Natural killer cell treated with Interleukin-12 subunit alpha and Interleukin-12 subunit beta and Interleukin-15 and Interleukin-18, amount 100 ng/mL, for 72 hours (primary cell): ENCODE results near the gene GPX2. TPM values are rescaled to one million over a fixed set of nuclear protein-coding genes. Genes with fewer than 3 reads are reported as not detected.

Source experiments
- ATAC-seq, 2 donors: fragments of 150-1000 bp; cut with Tn5 transposase in 1 of 2; sonication (Bioruptor Pico), chemical (Tn5 transposase) in 1 of 2; 2 replicates each; pipeline ENCODE4 v1.10.0; 2021
- DNase-seq: peaks from one replicate; pipeline ENCODE4 v3.0.0; 2022; ENCODE audit warnings: low spot score
- H3K27ac Mint-ChIP-seq, 2 donors: 1 replicate in 1 of 2; 2 replicates in 1 of 2; pipeline ENCODE4 v1.8.0; 2022; ENCODE audit warnings: mixed read lengths in 2 of 2, mild to moderate bottlenecking in 1 of 2, moderate library complexity in 1 of 2
- H3K27me3 Mint-ChIP-seq, 2 donors: 1 replicate in 1 of 2; 2 replicates in 1 of 2; pipeline ENCODE4 v1.8.0; 2022; ENCODE audit warnings: mixed read lengths in 2 of 2
- H3K36me3 Mint-ChIP-seq: one replicate; pipeline ENCODE4 v1.8.0; 2022; ENCODE audit warnings: mixed read lengths
- H3K4me1 Mint-ChIP-seq, 2 donors: 1 replicate in 1 of 2; 2 replicates in 1 of 2; pipeline ENCODE4 v1.8.0; 2022; ENCODE audit warnings: low read depth in 2 of 2, mixed read lengths in 2 of 2, mild to moderate bottlenecking in 1 of 2
- H3K4me3 Mint-ChIP-seq: one replicate; pipeline ENCODE4 v1.8.0; 2022; ENCODE audit warnings: mixed read lengths
- H3K9me3 Mint-ChIP-seq: 2 replicates; pipeline ENCODE4 v1.8.0; 2022; ENCODE audit warnings: mixed read lengths
- total RNA-seq, 2 donors: library from RNA; stranded (reverse); gene quantifications; one replicate each; pipeline ENCODE4 v1.2.3, GENCODE V29; 2022

The GPX2 gene
- total RNA-seq, 2 donors from 2014 or later: not detected

DNA sequence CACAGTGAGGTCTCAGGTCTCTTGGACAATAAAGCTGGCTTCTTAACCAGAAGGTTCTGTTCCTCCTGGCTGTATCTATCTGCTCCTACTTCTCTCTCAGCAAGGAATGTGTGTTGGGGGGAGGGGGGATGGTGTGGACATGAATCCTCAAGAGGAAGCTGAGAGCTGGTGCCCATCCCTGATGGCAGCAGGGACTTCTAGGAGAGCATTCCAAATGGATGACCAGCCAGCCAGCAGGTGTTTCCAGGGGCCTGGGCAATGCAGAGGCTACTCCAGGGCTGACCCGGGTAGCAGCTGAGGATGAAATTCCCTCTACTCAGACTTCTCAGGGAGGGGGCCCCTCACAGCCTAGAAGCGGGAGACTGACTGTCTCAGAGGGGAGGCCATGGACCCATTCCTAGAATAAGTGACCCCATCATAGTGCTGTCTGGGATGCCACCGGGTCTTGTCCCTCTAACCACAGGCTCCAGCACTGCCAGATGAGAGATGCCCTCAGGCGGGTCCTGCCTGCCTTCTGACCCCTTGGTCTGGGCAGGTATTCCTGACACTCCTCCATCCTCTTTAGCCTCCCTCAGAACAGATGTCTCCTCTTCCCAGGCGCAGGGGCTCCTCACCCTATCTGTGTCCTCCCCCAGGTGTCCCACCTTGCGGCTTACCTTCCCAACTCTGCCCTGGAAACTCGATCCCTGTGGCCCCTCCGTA lies 28.4 kb upstream of the GPX2 start:
- DNase-seq (no peak), ATAC-seq (no peak)
- no peak overlapping the region for H3K27ac Mint-ChIP-seq
- H3K36me3 Mint-ChIP-seq: no peaks in the 10 kb centered on the region
- peak overlapping the region; percentile 41 for H3K4me3 Mint-ChIP-seq
- H3K4me1 Mint-ChIP-seq: peaks cover 5% of the 10 kb centered on the region in 2 donors
- peaks cover 0 to 2% of the 10 kb centered on the region in 2 donors for H3K27me3 Mint-ChIP-seq
- H3K9me3 Mint-ChIP-seq: no peaks in the 10 kb centered on the region

DNA sequence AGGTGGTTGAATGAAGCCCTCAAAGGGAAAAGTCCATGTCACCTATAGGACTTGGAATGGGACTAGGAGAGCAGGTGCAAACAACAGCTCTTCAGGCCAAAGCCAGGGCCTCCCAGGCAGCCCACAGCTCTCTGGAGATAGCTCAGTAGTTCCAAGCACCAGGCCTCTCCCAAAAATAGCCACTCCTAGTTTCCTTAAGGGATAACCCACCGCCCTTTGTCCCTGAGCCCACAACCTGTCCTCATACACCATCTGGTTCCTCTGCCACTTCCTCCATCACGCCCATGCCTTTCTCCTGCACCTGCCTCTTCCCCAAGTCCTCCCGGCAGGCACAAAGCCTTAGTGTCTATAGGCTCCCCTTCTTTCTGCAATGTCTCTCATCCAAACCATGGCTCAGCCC lies 27.5 kb upstream of the GPX2 start:
- Mint-ChIP-seq H3K36me3 (no peaks in the 10 kb centered on the region), H3K4me1 (peaks cover 5% of the 10 kb centered on the region in 2 donors), H3K27me3 (peaks cover 0 to 2% of the 10 kb centered on the region in 2 donors), H3K4me3 (peak overlapping the region; percentile 8), H3K27ac (no peak overlapping the region), H3K9me3 (no peaks in the 10 kb centered on the region)
- DNase-seq (no peak), ATAC-seq (no peak)

DNA sequence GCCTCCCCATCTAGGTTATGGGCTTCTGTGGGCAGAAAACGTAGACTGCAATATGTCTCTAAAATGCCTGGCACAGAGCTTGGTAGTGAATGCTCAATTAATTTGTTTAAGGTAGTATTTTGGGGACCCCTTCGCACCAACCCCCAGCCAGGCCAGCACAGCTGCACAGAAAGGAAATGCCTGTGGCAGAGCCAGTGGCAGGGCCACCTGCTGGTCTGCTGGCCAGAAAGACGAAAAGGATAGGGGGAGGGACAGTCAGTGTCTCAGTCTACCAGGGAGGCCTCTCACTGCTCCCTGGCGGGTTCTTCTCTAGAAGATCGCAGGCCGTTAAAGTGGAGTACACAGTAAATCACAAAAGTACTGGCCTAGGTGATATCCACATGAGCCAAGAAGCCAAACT lies 26.1 kb upstream of the GPX2 start:
- Mint-ChIP-seq H3K4me3 (no peak overlapping the region), H3K36me3 (no peaks in the 10 kb centered on the region), H3K27me3 (no peaks in the 10 kb centered on the region), H3K4me1 (peaks cover 5 to 10% of the 10 kb centered on the region in 2 donors), H3K9me3 (no peaks in the 10 kb centered on the region), H3K27ac (no peak overlapping the region)
- ATAC-seq (no peak), DNase-seq (no peak)

DNA sequence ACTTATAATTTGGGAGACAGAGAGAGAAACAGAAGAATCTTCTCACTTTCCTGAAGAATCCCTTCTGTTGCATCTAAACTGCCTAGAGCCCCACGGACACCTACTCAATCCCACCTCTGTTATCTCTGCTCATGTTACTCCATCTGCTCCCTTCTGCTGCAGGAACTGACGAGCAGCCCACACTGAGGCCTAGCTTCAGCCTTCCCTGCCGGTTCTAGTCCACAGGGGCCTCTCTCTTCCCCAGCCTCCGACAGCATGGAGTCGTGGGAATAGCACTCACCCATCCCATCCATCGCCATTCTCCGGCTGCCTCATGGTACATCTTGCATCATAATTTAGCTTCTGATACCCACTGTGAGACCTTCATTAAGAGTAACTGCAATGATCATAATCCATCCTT lies 25.6 kb upstream of the GPX2 start:
- H3K4me1 Mint-ChIP-seq: peaks cover 5 to 10% of the 10 kb centered on the region in 2 donors

DNA sequence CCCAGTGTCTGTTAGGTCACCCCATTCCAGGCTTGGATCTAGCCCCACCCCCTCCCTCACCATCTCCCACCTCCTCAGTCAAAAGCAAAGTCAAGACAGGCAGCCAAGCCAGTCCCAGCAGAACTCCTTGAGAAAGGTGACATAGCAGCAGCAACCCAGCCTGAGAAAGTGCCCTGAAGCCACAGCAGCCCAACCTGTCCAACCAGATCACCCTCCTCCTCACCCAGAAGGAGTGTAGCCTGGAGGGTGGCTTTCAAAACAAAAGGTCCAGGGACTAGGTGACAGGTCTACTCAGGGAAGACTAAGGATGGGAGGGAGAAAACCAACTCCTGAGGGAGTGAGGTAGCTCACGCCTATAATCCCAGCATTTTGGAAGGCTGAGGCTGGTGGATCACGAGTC lies 24.4 kb upstream of the GPX2 start:
- ATAC-seq (no peak), DNase-seq (no peak)
- no peak overlapping the region for H3K27ac Mint-ChIP-seq
- no peaks in the 10 kb centered on the region for H3K36me3 Mint-ChIP-seq
- peaks cover 5 to 10% of the 10 kb centered on the region in 2 donors for H3K4me1 Mint-ChIP-seq
- no peaks in the 10 kb centered on the region for H3K27me3 Mint-ChIP-seq
- no peaks in the 10 kb centered on the region for H3K9me3 Mint-ChIP-seq
- H3K4me3 Mint-ChIP-seq: no peak overlapping the region

More for the DNA sequence above, 25.6 kb upstream of the GPX2 start:
- ATAC-seq (no peak), DNase-seq (no peak)
- H3K9me3 Mint-ChIP-seq: no peaks in the 10 kb centered on the region
- H3K4me3 Mint-ChIP-seq: no peak overlapping the region
- H3K36me3 Mint-ChIP-seq: no peaks in the 10 kb centered on the region
- H3K27me3 Mint-ChIP-seq: no peaks in the 10 kb centered on the region
- no peak overlapping the region for H3K27ac Mint-ChIP-seq

DNA sequence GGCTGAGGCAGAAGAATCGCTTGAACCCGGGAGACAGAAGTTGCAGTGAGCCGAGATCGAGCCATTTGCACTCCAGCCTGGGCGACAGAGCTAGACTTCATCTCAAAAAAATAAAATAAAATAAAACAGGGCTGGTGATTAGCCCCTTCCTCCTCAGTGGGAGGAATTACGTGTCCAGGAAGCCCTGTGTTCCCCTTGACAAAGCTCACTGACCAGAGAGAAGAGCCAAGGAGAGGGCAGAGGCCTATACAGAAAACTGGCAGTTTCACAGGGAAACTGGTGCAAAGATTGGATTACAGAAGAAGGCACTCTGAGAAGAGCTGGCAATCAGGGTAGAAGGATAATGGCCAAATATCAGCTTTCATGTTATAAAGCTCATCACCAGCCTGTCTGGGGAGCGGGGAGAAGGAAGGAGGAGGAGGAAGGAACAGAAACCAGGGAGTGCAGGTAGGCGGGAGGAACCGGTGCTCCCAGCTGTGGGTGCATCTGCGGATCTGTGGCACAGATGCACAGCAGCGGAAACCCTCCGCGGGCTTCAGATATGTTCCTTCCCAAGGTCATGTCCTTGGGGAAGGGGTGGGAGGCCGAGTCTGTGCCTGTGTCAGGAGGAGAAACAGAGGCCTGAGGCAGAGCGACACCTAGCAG lies 22.9 kb upstream of the GPX2 start:
- DNase-seq (no peak), ATAC-seq (no peak)
- H3K4me1 Mint-ChIP-seq: peaks cover 4 to 12% of the 10 kb centered on the region in 2 donors
- H3K36me3 Mint-ChIP-seq: no peaks in the 10 kb centered on the region
- H3K27ac Mint-ChIP-seq: no peak overlapping the region
- no peaks in the 10 kb centered on the region for H3K9me3 Mint-ChIP-seq
- H3K4me3 Mint-ChIP-seq: no peak overlapping the region
- H3K27me3 Mint-ChIP-seq: no peaks in the 10 kb centered on the region

DNA sequence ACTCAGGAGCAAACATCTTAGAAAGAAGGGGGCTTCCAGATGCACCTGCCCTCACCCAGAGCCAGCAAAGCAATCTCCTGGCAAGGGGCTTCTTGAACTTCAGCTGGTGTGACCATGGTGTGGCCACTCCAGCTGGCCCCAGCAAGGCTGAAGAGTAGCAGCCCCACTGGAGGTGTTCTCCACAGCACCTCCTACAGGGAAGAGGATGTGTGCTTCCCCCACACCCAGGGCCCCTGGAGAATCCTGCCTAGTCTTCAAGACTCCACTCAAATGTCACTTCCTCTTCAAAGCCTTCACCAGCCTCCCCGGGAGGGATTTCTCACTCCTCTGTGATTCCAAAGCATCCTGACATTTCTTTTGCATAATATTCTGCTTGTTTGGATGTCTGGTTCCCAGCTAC lies 21.1 kb upstream of the GPX2 start:
- Mint-ChIP-seq H3K9me3 (no peaks in the 10 kb centered on the region), H3K27ac (no peak overlapping the region), H3K4me3 (no peak overlapping the region), H3K27me3 (no peaks in the 10 kb centered on the region), H3K4me1 (peaks cover 5 to 14% of the 10 kb centered on the region in 2 donors), H3K36me3 (no peaks in the 10 kb centered on the region)
- DNase-seq (no peak), ATAC-seq (no peak)

DNA sequence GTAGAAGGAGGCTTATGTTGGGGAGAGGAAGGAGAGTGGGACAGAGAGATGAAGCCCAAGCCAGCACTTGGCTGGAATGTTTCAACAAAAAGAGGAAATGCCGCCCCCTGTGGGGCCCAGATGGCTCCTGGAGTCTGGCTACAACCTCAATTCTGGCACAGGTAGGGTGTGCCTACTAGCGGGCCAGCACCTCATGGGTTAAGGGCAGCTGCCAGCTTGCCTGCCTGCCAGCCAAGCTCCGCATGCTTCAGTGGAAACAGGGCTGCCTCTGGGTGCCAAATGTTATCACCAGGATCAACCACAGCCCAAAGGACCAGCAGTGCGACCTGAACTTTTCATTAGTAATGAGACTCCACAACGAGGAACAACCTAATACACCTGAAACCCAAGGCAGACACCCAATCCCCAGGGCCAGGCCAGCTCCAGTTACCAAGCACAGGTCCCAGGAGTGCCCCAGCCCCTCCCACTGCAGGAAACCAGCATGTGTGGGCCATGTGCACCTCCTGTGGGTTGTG lies 18.3 kb upstream of the GPX2 start:
- Mint-ChIP-seq H3K27ac (no peak overlapping the region), H3K4me1 (peaks cover 5 to 9% of the 10 kb centered on the region in 2 donors), H3K9me3 (no peaks in the 10 kb centered on the region), H3K36me3 (no peaks in the 10 kb centered on the region), H3K27me3 (no peaks in the 10 kb centered on the region), H3K4me3 (no peak overlapping the region)
- no peak for ATAC-seq
- DNase-seq: no peak

DNA sequence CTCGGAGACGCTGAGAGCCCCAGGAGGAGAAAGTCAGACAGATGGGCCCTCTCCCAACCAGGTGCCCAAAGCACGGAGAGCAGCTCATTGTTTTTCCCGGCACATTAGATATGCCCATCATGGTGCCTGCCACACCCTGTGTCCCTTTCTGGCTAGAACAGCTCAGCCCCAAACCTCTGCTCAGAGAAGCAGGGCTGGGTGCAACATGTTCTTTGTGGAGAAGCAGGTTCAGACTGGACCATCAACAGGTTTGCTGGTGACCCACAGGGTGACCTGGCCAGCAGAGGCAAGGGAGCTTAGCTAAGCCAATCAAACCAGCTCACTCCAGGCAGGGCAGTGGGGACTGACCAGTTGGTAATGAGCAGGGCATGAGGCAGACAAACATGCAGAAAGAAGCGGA lies 16.2 kb upstream of the GPX2 start:
- Mint-ChIP-seq H3K27ac (no peak overlapping the region), H3K9me3 (no peaks in the 10 kb centered on the region), H3K4me3 (no peak overlapping the region), H3K36me3 (no peaks in the 10 kb centered on the region), H3K27me3 (no peaks in the 10 kb centered on the region), H3K4me1 (peaks cover 5% of the 10 kb centered on the region in 2 donors)
- ATAC-seq: no peak
- no peak for DNase-seq

DNA sequence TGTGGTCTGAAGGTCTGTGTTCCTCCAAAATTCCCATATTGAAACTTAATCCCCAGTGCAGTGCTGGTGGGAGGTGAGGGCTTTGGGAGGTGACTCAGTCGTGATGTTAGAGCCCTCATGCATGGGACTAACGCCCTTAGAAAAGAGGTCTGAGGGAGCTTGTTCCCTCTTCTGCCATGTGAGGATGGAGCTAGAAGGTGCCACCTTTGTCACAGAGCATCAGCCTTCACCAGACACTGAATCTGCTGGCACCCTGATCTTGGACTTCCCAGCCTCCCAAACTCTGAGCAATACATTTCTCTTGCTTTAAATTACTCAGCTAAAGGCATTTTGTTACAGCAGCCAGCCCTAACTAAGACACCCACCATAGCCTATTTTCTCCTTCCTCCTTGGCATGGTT lies 15.7 kb upstream of the GPX2 start:
- peaks cover 4 to 6% of the 10 kb centered on the region in 2 donors for H3K4me1 Mint-ChIP-seq
- DNase-seq (no peak), ATAC-seq (no peak)
- no peaks in the 10 kb centered on the region for H3K9me3 Mint-ChIP-seq
- H3K4me3 Mint-ChIP-seq: no peak overlapping the region
- no peaks in the 10 kb centered on the region for H3K27me3 Mint-ChIP-seq
- no peak overlapping the region for H3K27ac Mint-ChIP-seq
- H3K36me3 Mint-ChIP-seq: no peaks in the 10 kb centered on the region

DNA sequence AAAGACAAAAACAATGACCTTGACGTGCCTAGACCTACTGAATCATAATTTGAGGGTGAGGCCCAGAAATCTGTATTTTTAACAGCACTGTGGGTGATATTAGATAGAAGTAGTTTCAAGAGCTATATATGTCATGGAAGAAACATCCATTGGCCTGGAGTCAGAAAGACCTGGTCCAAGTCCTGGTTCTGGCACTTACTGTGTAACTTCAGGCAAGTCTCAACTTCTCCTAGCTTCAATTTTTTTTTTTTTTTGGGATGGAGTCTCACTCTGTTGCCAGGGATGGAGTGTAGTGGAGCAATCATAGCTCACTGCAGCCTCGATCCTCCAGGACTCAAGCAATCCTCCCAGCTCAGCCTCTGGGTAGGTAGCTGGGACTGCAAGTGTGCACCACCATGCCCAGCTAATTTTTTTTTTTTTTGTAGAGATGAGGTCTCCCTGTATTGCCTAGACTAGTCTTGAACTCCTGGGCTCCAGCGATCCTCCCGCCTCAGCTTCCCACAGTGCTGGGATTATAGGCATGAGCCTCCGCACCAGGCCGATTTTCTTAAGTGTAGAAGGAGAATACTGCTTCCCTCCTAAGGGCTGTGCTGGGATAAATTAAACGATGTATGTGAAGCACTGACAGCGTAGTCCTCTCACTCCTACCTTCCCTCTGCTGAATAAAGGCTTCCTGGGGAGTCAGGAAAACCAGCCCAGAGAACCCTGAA lies 14.3 kb upstream of the GPX2 start:
- Mint-ChIP-seq H3K27me3 (no peaks in the 10 kb centered on the region), H3K9me3 (no peaks in the 10 kb centered on the region), H3K4me1 (peaks cover 4 to 15% of the 10 kb centered on the region in 2 donors), H3K4me3 (no peak overlapping the region), H3K36me3 (no peaks in the 10 kb centered on the region), H3K27ac (no peak overlapping the region)
- DNase-seq (no peak), ATAC-seq (no peak)

DNA sequence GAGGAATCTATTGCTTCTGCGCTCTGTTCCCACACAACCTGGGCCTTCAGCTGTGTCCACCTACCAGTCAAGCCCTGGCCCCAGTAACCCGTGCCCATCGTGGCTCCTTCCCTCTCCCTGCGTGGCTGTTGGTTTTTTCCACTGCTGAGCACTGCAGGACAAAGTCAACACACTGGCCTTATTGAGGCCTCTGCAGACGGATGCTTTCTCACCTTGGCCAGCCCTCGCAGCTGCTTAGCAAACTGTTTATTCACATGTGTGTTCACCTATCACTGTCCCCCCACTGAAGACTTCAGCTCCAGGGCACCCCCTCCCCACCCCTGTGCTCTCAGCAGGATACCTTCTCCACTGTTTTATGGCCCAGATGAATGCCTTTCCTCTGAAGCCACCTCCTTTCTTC lies 12.8 kb upstream of the GPX2 start:
- ATAC-seq (no peak), DNase-seq (no peak)
- H3K27ac Mint-ChIP-seq: no peak overlapping the region
- no peaks in the 10 kb centered on the region for H3K27me3 Mint-ChIP-seq
- no peak overlapping the region for H3K4me3 Mint-ChIP-seq
- peaks cover under 1 to 11% of the 10 kb centered on the region in 2 donors for H3K4me1 Mint-ChIP-seq
- H3K36me3 Mint-ChIP-seq: no peaks in the 10 kb centered on the region
- H3K9me3 Mint-ChIP-seq: no peaks in the 10 kb centered on the region

DNA sequence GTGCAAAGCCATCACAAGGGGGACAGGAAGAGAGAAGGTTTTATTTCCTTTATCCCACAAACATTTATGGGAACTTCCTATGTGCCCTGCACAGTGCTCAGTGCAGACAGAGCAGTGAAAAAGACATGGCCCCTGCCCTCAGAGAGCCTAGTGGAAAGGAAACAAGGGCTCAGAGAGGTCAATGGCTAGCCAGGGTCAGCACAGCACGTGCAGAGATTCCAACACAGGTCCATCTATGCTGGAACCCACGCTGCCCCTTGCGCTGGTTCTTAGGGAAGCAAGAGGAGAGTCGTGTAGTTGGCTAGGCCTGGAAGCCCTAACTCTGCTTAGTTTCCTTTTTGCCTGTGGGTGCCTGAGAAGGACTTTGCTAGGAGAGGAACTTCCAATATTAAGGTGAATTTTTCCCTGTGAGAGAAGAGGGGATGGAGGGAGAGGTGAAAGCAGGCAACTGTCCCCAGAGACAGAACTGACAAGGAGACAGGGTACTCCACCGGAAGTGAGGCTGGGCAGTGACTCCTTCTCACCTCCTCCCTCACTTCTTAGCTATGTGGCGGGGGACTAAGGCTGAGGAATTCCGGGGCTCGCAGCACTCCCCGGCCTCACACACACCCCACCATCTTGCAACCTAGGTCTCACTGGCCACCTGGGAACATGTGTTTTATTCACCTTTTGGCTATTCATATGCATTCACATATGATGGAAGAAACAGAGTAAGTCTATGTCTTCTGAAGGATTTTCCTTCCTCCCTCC lies 12.1 kb upstream of the GPX2 start:
- ATAC-seq (no peak), DNase-seq (no peak)
- no peaks in the 10 kb centered on the region for H3K9me3 Mint-ChIP-seq
- H3K36me3 Mint-ChIP-seq: no peaks in the 10 kb centered on the region
- no peak overlapping the region for H3K4me3 Mint-ChIP-seq
- H3K27me3 Mint-ChIP-seq: no peaks in the 10 kb centered on the region
- H3K27ac Mint-ChIP-seq: no peak overlapping the region
- peaks cover 0 to 10% of the 10 kb centered on the region in 2 donors for H3K4me1 Mint-ChIP-seq
